GM12878 (cell line): ENCODE measurements around the gene FRRS1L. TPM values are rescaled to one million over a fixed set of nuclear protein-coding genes. Genes with fewer than 3 reads are reported as not detected.

ENCODE experiments used
- ATAC-seq: fragments of 200-7000 bp; cut with Tn5 transposase; 3 replicates; pipeline ENCODE4 v1.9.1; 2020; ENCODE audit warnings: mild to moderate bottlenecking, moderate library complexity
- BruUV-seq: library from RNA; stranded (reverse); fragments of 400-500 nt; replicated peaks from 2 replicates; lab custom pipeline; 2021; lab: Mats Ljungman, UMichigan
- CTCF ChIA-PET: fragments of 300-600 bp; sonication (Branson Sonifier 250); formaldehyde crosslinking; extraction: SDS; loops from one replicate; lab custom pipeline; 2021; ENCODE audit warnings: inconsistent platforms; lab: Yijun Ruan, JAX
- POLR2A ChIA-PET: fragments of 350-600 bp; formaldehyde crosslinking; extraction: SDS; loops from one replicate; lab custom pipeline; 2021; ENCODE audit warnings: inconsistent platforms; lab: Charles Lee
- RAD21 ChIA-PET: fragments of 300-600 bp; sonication (Branson Sonifier 250); formaldehyde crosslinking; loops from one replicate; lab custom pipeline; 2023; ENCODE audit warnings: antibody characterized with exemption; ENCODE audit not compliant: unreplicated experiment; lab: Charles Lee
- SMC1A ChIA-PET: fragments of 300-600 bp; sonication (Branson Sonifier 250); formaldehyde crosslinking; loops from one replicate; lab custom pipeline; 2023; ENCODE audit not compliant: unreplicated experiment, uncharacterized antibody; lab: Charles Lee
- DNase-seq: peaks from one replicate; pipeline ENCODE4 v3.0.0-alpha.2; 2011; ENCODE audit warnings: low read depth, low spot score
- FAIRE-seq: peaks from 3 replicates; lab custom pipeline; 2011; peaks lifted over from hg19 to GRCh38; lab: Jason Lieb, UNC
- H2AFZ ChIP-seq: 2 replicates; pipeline ENCODE4 v1.6.0; 2011; ENCODE audit warnings: low read depth, low read length, control low read depth; ENCODE audit not compliant: control insufficient read depth
- H3K27ac ChIP-seq: 2 replicates; pipeline ENCODE4 v1.5.1; 2011; ENCODE audit warnings: control low read depth; ENCODE audit not compliant: control insufficient read depth, insufficient read depth
- H3K27me3 ChIP-seq, 2 experiments: replicated peaks in 1 of 2; 2 replicates each; pipeline versions ENCODE4 v1.6.0 to v1.6.1; 2011; ENCODE audit warnings: low read length in 1 of 2; ENCODE audit not compliant: control insufficient read depth in 2 of 2, insufficient read depth in 2 of 2
- H3K36me3 ChIP-seq, 2 experiments: 2 replicates each; pipeline ENCODE4 v1.5.1; 2011; ENCODE audit warnings: low read length in 1 of 2; ENCODE audit not compliant: control insufficient read depth in 2 of 2, insufficient read depth in 2 of 2
- H3K4me1 ChIP-seq: 2 replicates; pipeline ENCODE4 v1.6.1; 2011; ENCODE audit warnings: mild to moderate bottlenecking, low read length, moderate library complexity, mixed read lengths; ENCODE audit not compliant: control insufficient read depth, insufficient read depth
- H3K4me2 ChIP-seq: 2 replicates; pipeline ENCODE4 v1.6.0; 2011; ENCODE audit warnings: control low read depth; ENCODE audit not compliant: control insufficient read depth, insufficient read depth
- H3K4me3 ChIP-seq: fragments of 200-600 bp; sonication (generic); 2 replicates; pipeline ENCODE4 v1.5.1; 2016
- H3K79me2 ChIP-seq: 2 replicates; pipeline ENCODE4 v1.6.0; 2011; ENCODE audit warnings: low read length; ENCODE audit not compliant: control insufficient read depth, insufficient read depth
- H3K9ac ChIP-seq: 2 replicates; pipeline ENCODE4 v1.8.0; 2011; ENCODE audit warnings: low read length, control low read depth, mixed read lengths; ENCODE audit not compliant: control insufficient read depth, insufficient read depth
- H3K9me3 ChIP-seq: replicated peaks from 3 replicates; pipeline ENCODE4 v1.5.1; 2011; ENCODE audit warnings: mild to moderate bottlenecking, low read length; ENCODE audit not compliant: control insufficient read depth, insufficient read depth
- H4K20me1 ChIP-seq: 2 replicates; pipeline ENCODE4 v1.6.0; 2011; ENCODE audit not compliant: control insufficient read depth, insufficient read depth
- ATF7 ChIP-seq: fragments of 450-650 bp; IDR thresholded peaks from 2 replicates; pipeline ENCODE4 v1.6.1; 2016; ENCODE audit warnings: low read depth, mild to moderate bottlenecking
- FOS ChIP-seq: IDR thresholded peaks from 3 replicates; pipeline ENCODE4 v1.6.1; 2011; ENCODE audit warnings: borderline replicate concordance; ENCODE audit not compliant: insufficient read length; ENCODE audit errors: extremely low read depth
- FOXM1 ChIP-seq: IDR thresholded peaks from 2 replicates; pipeline ENCODE4 v1.6.1; 2012; ENCODE audit warnings: low read depth, mild to moderate bottlenecking, inconsistent platforms, low read length, moderate library complexity
- IKZF1 ChIP-seq: fragments of 450-650 bp; conservative IDR thresholded peaks from 2 replicates; pipeline ENCODE4 v1.6.1; 2017; ENCODE audit warnings: antibody characterized with exemption, mild to moderate bottlenecking
- JUNB ChIP-seq: IDR thresholded peaks from 2 replicates; pipeline ENCODE4 v1.6.1; 2016; ENCODE audit warnings: antibody characterized with exemption, mild to moderate bottlenecking
- RB1 ChIP-seq: fragments of 450-650 bp; formaldehyde crosslinking; IDR thresholded peaks from 2 replicates; pipeline ENCODE4 v1.6.1; 2017; ENCODE audit warnings: mild to moderate bottlenecking, borderline replicate concordance
- STAT1 ChIP-seq: fragments of 450-650 bp; conservative IDR thresholded peaks from 2 replicates; pipeline ENCODE4 v1.6.1; 2014; ENCODE audit warnings: antibody characterized with exemption, mild to moderate bottlenecking
- ZNF207 ChIP-seq: fragments of 450-650 bp; IDR thresholded peaks from 2 replicates; pipeline ENCODE4 v1.6.1; 2014; ENCODE audit warnings: antibody characterized with exemption, mild to moderate bottlenecking, borderline replicate concordance
- WGBS: methylation state at CpG from one replicate; pipeline ENCODE4 v1.1.6; 2016; ENCODE audit warnings: low lambda C conversion rate; ENCODE audit not compliant: insufficient replicate concordance, insufficient coverage; ENCODE audit errors: missing lambda C conversion rate; 5-methylcytosine and 5-hydroxymethylcytosine counted together
- in situ Hi-C: fragments of 300-500 bp; cut with MboI; formaldehyde crosslinking; loops from 9 replicates; pipeline ENCODE4 v1.14.3; 2018; ENCODE audit warnings: mixed read lengths
- intact Hi-C: fragments of 100-400 bp; cut with micrococcal nuclease; formaldehyde crosslinking; loops from one replicate; pipeline ENCODE4 v1.14.2; 2022; ENCODE audit not compliant: unreplicated experiment
- polyA plus RNA-seq, 11 experiments: library from polyadenylated mRNA; depleted of rRNA in 4 of 11; unstranded in 6 of 11; stranded (reverse) in 5 of 11; fragments of >200 nt; fragmentation: Nextera tagmentation in 4 of 11; fragmentation: Illumina TruSeq in 1 of 11; extraction: Ambion mirVana in 4 of 11; extraction: Trizol in 1 of 11; gene quantifications; 1 replicate in 1 of 11; 2 replicates in 10 of 11; pipeline versions ENCODE4 v1.2.1 to v1.2.3, GENCODE V29; 2011 to 2016; ENCODE audit warnings: inconsistent platforms in 2 of 11, missing spikeins in 2 of 11, low read depth in 1 of 11
- total RNA-seq, 4 experiments: library from RNA; depleted of rRNA in 3 of 4; stranded (reverse); fragments of >200 nt in 3 of 4; fragmentation: Illumina TruSeq in 1 of 4; extraction: Trizol in 1 of 4; gene quantifications; 2 replicates each; pipeline versions ENCODE4 v1.2.1 to v1.2.3, GENCODE V29; 2013 to 2021
- TF ChIP-seq, protein P1 (sequence below): fragments of 450-650 bp; IDR thresholded peaks from 2 replicates; pipeline ENCODE4 v1.6.1; 2017; ENCODE audit warnings: mild to moderate bottlenecking
- TF ChIP-seq, protein P2 (sequence below): IDR thresholded peaks from 2 replicates; pipeline ENCODE4 v1.6.1; 2011; ENCODE audit warnings: low read depth, low read length, improper control_type of control experiment, borderline replicate concordance

The FRRS1L gene
- total and polyA plus RNA-seq, 10 of the 15 experiments (the other 5 are each of a cell fraction or from before 2014, with no cell fraction given), result not detected

DNA sequence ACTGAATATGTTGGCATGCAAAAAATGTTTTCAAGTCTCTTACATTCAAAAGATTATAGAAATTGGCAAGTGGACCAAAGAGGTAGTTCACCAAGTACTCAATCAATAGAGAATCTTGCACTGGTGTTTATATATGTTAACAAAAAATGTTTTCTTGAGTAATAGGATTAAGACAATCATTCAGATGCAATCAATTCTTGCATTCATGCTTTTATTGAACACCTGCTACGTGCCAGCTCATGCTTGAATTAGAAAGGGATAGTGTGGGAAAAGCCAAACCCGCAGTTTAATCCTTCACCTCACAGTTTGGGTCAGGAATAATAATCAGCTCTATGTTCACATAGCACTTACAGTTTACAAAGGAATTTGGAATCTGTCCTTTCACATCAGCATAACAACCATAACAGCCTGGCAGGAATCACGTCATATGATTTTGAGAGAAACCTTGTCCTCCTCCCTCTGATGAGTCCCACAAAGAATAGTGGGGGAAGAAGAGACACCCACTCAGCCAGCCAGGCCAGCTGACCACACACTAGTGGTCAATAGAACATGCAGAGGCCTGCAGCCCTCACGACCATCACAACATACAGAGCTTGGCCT, 36.8 kb upstream of the FRRS1L start:
- RAD21 ChIA-PET, result no interaction called here
- SMC1A ChIA-PET, result no interaction called here
- no peak overlapping the region for H2AFZ ChIP-seq
- FAIRE-seq (no peak), DNase-seq (no peak), ATAC-seq (no peak)
- in situ Hi-C loops (no loop called here), intact Hi-C loops (no loop called here)
- WGBS, result 10% methylated on average over 4 of the region's 4 CpGs
- H3K4me2 ChIP-seq, result no peak overlapping the region
- no peaks in the 10 kb centered on the region for H3K9me3 ChIP-seq
- H3K27ac ChIP-seq, result no peak overlapping the region
- H3K9ac ChIP-seq, result no peak overlapping the region
- no peak overlapping the region for H3K4me3 ChIP-seq
- TF ChIP-seq ZNF207 (no peak), JUNB (no peak), IKZF1 (no peak), FOS (no peak), FOXM1 (no peak), STAT1 (no peak), ATF7 (no peak), RB1 (no peak)
- TF ChIP-seq, protein P1, sequence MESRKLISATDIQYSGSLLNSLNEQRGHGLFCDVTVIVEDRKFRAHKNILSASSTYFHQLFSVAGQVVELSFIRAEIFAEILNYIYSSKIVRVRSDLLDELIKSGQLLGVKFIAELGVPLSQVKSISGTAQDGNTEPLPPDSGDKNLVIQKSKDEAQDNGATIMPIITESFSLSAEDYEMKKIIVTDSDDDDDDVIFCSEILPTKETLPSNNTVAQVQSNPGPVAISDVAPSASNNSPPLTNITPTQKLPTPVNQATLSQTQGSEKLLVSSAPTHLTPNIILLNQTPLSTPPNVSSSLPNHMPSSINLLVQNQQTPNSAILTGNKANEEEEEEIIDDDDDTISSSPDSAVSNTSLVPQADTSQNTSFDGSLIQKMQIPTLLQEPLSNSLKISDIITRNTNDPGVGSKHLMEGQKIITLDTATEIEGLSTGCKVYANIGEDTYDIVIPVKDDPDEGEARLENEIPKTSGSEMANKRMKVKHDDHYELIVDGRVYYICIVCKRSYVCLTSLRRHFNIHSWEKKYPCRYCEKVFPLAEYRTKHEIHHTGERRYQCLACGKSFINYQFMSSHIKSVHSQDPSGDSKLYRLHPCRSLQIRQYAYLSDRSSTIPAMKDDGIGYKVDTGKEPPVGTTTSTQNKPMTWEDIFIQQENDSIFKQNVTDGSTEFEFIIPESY, result no peak
- TF ChIP-seq, protein P2, sequence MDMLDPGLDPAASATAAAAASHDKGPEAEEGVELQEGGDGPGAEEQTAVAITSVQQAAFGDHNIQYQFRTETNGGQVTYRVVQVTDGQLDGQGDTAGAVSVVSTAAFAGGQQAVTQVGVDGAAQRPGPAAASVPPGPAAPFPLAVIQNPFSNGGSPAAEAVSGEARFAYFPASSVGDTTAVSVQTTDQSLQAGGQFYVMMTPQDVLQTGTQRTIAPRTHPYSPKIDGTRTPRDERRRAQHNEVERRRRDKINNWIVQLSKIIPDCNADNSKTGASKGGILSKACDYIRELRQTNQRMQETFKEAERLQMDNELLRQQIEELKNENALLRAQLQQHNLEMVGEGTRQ, result no peak
- BruUV-seq, result no TSS peak
- no peaks in the 10 kb centered on the region for H3K79me2 ChIP-seq
- CTCF ChIA-PET, result interaction anchor here (0.9 kb wide), 1 partner anchor 39 kb away, joined by 3 read pairs; no protein-coding TSS in a partner anchor
- no peaks in the 10 kb centered on the region for H3K36me3 ChIP-seq
- peaks cover 2 to 5% of the 10 kb centered on the region in 2 experiments; a peak in 3 of 4 replicates for H3K27me3 ChIP-seq
- POLR2A ChIA-PET, result no interaction called here
- H4K20me1 ChIP-seq, result no peaks in the 10 kb centered on the region
- H3K4me1 ChIP-seq, result no peaks in the 10 kb centered on the region
